DMS 273 treated with DMSO at 0.1 percent for 48 hours (cell line): Measurements from ENCODE around the gene ZNF48.
A peak's percentile ranks its signal among the peaks of the same experiment; 100 is the strongest.

Source experiments
- DNase-seq: peaks from one replicate; lab custom pipeline; 2025; lab: John Stamatoyannopoulos, UW

Gene ZNF48

GRCh38 chr16:30444231-30445148 lies 49.3 kb downstream of the ZNF48 start:
- no peak for DNase-seq

- DNase-seq: no peak
Measured at GRCh38 chr16:30445149-30445407, 49.9 kb downstream of the ZNF48 start.

GRCh38 chr16:30445408-30446202 lies 50.4 kb downstream of the ZNF48 start, which contains the start of gene SEPHS2:
SEPHS2 (minus strand) TSS chr16:30445874; CDS start chr16:30445727, 147 bp downstream.
- peak; percentile 92 for DNase-seq

- no peak for DNase-seq
Measured at GRCh38 chr16:30446203-30446595, 51.0 kb downstream of the ZNF48 start.

GRCh38 chr16:30447512-30448226 lies 52.4 kb downstream of the ZNF48 start:
- no peak for DNase-seq

GRCh38 chr16:30449116-30449435 lies 53.9 kb downstream of the ZNF48 start:
- no peak for DNase-seq
